Activated gamma-delta T cell (primary cell): Measurements from ENCODE around the gene PIGQ.

Experiments
- DNase-seq: peaks from one replicate; lab custom pipeline; 2025; lab: John Stamatoyannopoulos, UW

Gene PIGQ

DNA sequence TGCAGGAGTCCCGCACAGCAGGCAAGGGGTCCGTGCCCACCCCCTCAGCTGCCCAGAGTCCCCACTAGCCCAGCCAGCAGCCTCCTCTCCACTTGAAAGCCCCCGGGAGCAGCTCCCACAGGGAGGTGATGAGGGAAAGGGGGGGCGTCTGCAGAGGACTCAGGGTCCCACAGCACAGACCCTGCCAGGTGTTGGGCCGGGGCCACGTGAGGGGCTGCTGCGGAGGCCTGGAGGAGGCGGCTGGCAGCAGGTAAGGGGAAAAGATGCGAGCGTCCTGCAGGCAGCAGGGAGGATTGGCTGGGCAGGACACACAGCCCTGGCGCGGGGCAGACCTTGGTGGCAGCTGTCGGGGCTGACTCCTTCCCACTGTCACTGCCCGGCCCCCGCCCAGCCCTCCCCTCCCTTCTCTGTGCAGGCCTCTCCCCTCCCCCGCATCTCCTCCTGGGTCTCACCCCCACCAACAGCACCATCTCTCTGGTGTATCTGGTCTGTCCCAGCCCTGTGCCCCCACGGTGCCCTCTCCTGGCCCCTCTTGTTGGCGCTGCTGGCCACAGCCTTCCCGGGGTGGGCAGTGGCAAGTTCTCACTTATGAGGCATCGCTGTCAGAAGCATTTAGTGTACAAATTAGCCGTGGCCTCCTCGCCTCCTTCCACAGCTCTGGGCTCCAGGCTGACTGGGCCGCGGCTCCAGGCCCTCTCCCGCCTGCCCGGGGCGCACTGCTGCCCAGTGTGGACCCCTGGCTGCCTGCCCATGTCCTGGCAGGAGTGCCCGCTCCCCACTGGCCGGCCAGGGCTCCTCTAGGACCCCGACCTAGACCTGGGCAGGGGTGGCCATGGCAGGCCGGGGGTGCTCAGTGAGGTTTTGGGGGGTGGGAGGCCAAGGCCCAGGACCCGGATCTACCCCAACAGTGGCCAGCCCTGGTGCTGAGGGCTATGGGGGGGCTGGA is 14.0 kb upstream of the PIGQ start:
- no peak for DNase-seq

DNA sequence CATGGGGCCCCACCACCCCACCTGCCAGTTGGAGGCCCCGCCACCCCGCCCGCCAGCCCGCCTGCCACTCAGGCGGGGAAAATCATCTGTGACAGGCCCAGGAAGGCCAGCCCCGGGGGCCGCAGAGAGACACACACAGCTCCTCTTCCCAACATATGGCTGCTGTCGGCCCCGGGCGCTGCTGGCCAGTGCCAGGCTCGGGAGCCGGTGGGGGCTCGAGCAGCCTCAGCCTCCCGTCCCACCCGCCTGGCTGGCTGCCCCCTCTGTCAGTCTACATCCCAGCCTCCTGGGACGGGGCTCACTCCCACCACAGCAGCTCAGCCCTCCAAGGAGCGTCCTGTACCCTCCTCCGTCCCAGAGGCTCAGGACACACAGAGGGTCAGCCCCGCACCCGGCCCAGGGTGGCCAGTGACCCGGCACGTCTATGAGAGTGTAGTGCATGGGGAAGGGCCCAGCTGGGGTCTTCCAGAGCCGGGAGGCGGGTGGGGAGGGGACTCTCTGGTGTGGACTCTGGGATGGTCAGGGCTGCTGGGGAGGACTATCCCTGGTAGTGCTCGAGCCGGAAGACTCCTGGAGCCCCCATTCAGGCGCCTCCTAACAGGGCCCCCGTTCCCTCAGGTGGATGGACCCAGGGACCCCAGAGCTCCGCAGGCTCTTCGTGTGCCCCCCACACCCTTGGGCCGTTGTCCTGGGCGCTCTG is 13.1 kb upstream of the PIGQ start:
- no peak for DNase-seq

DNA sequence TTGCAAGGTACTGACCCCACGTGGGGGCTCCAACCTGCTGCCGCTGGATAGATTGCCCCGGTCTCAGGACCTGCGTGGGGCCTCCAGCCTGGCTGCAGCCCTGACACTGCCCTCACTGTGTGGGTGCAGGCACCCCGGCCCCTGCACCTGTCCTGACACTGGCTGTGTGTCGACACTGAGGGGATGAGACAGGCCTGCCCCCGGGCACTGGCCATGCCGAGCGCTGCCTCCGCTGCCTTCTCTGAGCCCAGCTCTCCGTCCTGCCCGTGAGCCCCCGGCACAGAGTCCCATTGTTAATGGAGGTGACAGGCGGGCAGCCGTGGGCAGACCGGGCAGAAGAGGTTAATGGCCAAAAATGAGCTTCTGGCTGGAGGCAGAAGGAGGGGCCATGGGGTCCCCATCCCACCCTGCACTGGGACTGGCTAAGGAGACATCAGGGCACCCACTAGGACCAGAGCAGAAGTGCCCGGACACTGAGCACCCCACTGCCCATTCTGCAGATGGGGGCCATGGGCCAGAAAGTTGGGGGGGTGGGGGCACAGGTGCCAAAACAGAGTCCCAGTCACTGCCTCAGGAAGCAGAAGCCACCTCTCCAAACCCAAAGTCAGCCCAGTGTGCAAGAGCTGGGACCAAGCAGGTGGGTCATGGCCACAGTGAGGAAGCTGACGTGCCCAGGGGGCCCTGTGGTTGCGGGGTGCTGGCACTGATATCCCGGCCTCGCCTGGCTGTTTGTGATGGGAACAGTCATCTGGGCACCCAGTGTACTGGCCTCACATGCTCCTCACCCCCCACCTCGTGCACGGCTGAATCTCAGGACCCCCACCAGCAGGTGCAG is 12.1 kb upstream of the PIGQ start:
- no peak for DNase-seq

DNA sequence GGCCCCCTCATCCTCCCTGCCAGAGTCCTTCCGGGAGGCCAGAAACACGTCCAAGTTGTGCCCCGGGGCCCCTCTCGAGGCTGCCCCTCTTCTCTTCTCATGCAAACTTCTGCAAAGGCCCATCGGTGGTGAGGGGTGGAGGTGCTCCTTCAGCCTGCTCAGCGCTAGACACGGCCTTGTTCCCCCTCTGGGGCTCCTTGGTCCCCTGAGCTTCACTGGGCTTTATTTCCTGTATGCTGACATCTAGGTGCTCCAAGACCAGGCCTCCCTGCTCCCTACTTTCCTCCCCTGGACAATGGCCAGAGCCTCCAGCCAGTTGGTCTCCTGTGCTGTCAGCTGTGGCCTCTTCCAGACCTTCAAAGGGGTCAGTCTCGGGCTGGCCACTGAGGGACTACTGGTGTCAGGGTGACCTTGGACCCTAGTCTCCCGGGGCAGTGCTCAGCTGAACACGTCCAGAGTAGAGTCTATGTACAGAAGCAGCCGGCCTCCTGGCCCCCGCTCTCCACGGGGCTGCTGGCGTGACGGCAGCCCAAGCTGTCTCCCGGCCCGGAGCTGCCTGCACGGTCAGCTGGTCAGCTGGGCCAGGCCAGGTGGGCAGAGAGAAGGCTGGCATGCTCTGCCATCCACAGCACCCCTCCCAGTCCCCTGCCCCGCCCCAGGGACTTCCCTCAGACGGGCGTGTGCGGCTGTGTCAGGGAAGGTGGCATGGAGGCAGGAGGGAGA is 11.3 kb upstream of the PIGQ start:
- no peak for DNase-seq

DNA sequence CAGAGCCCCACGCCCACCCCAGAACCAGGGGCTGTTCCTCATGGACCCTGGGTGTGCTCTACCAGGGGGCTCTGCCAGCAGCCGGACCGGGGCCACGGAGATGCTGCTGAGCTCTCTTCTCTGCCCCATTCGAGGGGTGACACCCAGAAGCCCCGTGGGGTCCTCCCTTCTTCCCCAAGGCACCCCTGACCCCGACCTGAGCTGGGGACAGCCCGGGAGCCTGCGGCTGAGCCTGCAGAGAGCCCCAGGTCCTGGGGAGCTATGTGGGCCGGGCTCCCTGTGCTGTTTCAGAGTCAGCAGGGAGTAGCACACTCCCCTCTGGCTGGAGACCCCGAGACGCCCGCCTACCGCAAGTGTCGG is 10.8 kb upstream of the PIGQ start:
- no peak for DNase-seq

DNA sequence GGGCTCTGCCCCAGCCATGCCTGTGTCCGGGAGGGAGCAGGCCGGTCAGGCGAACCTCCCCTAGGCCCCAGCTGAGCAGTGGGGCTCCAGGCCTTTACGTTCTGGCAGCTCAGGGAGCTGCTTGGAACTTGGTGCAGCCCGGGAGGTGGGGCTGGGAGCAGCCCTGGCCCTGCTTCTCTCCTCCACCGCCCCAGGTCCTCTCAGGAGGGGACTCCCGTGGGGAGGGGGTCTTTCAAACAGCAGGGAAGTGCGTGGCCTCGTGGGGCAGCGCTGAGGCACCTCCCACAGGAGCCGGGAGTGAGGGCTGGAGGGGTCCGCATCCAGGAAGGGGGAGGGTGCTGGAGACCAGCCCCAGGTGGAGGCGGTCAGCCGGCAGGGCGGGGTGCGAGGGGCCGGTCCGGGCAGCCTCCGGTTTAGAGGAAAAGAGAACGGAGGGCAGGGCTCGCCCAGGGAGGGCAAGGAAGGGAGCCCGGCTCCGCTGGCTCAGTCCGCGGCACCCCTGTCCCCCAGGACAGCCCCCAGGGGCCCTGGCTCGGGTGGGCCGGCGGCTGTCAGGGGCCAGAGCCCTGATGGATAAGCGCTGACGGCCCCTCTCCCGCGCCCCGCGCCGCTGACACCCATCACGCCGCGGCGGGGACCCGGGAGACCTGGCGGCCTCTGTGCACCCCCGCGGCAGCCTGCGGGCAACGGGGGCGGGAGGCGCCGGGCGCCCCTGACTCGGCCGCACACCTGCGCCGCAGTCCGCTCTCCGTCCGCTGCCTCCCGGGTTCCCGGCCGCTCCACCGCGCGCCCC is 10.2 kb upstream of the PIGQ start:
- no peak for DNase-seq

DNA sequence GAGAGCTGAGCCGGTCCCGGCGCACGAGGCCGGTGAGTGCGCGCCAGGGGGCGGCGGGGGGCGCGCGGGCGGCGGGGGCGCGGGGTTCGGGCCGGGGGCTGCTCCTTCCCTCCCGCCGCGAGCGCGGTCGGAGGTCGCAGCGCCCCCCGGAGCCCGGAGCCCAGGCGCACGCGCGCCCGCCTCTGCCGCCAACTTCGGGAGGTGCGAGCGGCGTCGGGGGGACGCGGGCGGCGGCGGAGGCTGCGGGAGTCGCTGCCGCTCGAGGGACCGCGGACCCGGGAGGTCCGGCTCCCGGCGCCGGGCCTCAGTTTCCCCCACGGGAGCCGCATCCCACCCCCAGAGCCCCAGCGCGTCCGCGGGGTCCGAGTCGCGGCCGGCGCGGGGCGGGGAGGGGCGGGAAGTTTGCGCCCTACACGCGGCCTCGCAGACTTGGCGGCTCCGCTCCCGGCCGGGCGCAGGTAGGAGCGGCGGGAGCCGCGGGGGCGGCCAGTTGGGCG is 9.5 kb upstream of the PIGQ start, which contains the start of gene PRR35:
TSS of gene PRR35 (plus strand) at position 191 of the 497 bp plus-strand sequence. CDS start 2,901 bp downstream, outside the sequence.
- no peak for DNase-seq

DNA sequence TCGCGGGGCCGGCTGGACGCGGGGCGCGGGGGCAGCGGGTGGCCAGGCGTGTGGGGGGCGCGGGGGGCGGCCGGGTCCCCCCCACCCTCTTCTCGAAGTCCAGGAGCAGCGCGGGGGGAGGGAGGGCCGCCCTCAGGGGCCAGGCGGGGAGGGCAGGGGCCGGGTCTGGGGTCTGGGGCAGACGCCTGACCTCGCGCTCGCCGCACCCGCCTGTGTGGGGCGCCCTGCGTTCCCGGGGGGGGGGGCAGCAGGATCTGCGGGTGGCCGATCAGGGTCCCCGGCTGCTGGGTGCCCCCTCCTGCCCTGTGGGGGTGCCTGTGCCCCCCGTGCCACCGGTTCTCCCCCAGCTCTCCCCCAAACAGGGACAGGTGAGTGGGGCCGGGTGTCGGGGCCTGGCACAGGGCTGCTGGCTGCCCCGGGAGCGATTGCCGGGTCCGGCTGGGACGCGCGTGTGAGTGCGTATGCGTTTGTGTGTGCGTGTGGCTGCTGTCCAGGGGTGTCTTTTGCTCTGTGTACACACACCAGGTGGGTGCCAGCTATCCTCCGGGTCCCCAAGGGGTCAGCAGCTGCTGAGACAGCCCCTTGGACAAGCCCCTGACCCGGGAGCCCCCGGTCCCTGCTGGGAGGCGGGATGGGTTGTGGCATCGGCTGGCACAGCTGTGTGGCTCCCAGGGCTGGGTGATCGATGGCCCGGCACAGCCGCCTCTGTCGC is 8.9 kb upstream of the PIGQ start:
- DNase-seq, result no peak

DNA sequence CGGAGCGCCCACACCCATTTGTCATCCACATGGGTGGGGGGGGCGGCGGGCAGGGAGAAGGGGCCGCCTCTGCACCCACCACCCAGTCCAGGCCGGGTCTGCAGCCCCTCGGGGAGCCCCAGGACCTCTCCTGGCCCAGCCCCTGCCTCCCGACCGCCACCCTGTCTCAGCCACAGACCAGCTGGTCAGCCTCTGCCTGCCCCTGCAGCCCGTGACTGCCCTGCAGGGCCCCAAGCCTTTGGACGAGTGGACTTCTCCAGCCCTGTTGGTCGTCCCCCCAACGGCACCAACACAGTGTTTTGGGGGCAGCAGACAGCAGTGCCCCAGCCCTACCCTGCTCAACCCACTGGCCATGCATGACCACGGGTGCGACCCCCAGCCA is 8.4 kb upstream of the PIGQ start:
- no peak for DNase-seq

DNA sequence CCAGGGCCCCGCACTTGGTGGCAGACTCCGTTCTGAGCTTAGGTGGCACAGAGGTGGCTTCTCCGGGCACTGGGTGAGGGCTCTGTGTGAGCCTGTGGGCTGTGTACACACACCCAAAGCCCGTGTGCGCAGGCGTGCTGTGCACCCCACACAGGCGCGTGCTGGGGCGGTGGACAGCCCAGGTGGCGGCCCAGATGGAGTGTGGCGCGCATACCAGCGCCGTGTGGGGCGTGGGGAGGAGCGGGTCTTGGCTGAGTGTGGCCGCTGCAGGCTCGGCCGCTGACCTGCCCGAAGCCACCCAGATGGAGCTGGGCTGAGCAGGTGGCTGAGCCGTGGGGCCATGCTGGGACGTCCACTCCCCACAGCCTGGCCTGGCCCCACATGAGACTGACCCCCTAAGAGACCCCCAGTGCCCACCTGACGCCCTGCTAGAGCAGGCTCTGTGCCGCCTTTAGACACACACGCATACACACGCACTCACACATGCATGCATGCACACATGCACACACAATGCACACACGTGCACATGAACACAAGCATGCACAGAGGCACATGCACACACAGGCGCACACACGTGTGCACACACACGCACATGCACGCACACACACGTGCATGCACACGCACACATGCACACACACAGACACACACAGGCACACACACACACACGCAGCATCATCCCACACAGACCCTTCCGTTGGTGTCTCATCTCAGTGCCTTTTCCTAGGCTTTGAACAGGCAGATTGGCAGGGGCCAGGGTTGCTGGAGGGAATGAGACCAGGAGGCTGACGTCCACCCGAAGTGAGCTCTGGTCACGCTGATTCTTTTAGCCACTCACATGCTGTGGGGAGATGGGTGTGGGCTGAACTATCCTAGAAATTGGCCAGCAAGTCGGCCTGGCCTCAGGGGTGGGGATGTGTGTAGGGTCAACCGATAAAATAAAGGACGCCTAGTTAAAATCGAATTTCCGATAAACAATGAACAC is 7.5 kb upstream of the PIGQ start:
- no peak for DNase-seq

DNA sequence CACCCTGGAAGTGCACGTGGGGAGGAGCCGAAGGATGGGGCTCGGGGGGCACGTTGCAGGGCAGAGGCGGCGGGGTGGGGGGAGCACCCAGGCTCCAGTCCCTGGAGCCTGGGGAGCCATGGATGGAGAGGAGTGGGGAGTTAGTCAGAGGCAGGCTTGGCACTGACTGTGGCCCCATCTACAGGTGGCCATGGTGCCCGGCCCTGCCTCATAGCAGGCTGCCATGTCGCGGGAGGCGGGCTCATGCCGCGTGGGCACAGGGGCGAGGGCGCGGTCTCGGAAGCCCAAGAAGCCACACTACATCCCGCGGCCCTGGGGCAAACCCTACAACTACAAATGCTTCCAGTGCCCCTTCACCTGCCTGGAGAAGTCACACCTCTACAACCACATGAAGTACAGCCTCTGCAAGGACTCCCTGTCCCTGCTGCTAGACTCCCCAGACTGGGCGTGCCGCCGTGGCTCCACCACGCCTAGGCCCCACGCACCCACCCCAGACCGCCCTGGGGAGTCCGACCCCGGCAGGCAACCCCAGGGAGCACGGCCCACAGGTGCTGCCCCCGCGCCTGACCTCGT is 6.6 kb upstream of the PIGQ start:
- DNase-seq, result no peak

DNA sequence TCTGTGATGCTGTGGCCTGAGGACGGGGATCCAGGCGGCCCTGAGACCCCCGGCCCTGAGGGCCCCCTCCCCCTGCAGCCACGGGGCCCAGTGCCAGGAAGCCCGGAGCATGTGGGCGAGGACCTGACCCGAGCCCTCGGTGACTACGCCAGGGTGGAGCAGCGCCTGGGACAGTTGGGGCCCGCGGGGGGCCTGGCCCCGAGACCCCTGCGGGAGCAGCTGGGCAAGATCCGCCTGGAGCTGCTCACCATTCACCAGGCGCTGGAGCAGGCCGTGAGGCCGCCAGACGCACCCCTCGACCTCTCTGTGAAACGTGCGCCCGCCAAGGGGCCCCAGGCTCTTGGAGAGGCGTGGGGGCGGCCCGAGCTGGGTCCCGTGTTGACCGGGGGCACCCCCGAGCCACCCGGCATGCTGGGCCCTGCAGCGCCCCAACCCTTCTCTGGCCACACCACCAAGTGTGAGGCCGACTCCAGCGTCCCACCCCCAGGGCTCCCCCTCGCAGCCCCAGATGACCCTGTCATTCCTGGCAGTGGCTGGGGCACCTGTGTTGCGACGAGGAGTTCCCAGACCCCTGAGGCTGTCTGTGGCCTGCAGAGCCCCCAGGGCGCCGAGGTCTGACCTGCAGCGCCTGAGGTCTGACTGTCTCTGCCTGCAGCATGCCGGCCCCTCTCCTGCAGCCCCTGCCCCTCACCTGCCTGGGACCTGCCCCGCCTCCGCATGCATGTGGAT is 4.9 kb upstream of the PIGQ start:
- DNase-seq, result no peak

DNA sequence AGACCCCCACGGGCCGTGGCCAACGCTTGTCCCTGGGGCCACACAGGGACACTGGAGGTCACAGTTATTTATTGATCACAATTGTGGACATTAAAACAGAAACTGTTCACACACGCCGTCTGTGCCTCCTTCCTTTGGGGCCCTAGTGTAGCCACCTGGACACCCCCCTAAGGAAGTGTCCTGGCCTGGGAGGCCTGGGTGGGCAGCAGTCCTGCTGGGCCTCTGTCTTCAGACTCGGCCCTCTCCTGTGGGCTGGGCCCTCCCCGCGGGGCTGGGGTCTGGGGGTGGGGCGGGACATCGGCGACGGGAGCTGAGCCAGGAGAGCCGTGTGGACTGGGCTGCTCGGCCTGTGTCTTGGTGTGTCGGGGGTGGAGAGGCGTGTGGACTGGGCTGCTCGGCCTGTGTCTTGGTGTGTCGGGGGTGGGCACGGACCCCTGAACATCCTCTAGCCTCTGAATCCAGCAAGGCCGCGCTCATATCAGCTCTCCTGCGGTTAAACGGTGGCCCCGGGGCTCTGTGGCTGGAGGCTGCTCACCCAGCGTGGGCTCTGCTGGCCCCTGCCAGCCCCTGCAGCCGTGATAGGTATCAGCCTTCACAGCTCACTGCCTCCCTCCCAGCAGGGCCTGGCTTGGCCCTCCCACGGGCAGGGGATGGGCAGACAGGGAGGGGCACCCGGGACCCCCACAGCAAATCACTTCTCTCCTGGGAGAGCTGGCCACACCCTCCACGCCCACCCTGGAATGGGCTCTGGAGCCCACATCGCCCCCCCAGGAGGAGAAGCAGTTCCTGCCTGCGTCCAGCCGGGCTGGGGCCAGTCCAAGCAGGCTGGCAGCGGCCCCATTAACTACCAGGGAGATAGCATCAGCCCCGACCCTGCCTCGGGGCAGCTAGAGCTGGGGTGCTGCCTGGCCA is 4.1 kb upstream of the PIGQ start:
- no peak for DNase-seq

DNA sequence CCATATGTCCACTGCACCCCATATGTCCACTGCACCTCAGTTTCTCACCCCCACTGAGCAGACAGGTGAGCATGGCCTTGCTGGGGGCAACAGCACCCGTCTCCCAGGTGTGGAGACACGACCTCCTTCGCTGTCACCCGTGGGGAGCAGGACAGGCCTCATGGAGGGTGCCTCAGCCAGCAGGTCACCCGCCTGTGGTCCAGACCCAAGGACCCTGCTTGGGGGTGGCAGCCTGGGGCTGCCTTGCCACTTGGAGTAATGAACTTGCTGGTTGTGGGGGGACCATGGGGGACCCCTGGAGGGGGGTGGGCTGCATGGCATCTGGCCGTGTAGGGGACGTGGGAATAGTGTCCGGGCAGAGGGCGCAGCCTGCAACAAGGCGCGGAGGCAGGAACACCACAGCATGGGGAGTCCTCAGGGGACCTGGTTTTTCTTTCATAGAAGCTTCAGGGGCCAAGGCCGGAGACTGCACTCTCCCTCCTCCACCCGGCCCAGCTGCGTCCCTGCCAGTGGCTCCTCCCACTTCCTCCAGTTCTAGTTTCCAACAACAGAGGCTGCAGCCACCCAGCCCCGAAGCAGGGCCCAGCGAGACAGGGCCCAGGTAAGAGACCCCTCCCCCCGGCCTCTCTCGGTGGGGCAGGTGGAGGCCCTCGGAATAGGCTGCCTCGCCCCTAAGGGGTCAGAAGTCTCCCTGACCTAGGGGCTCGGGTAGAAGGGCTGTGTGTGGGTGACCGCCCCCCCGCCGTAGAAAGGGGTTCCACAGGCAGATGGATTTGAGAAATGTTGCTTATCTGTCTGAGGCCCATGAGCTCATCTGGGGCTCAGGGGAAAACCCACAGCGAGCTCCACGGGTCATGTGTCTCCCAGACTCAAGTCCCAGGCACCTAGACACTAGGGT is 3.0 kb upstream of the PIGQ start, which contains the start of gene NHLRC4:
TSS of gene NHLRC4 (plus strand) at position 531 of the 898 bp plus-strand sequence. CDS start 1,043 bp downstream, outside the sequence.
- no peak for DNase-seq
